Ishikawa (cell line): ENCODE measurements around the gene HTR3B.

Source experiments
- FOXM1 ChIP-seq: IDR thresholded peaks from 2 replicates; pipeline ENCODE4 v1.6.1; 2012; ENCODE audit warnings: low read depth, borderline replicate concordance
- RAD21 ChIP-seq: IDR thresholded peaks from 2 replicates; pipeline ENCODE4 v1.6.1; 2012; ENCODE audit warnings: low read depth
- TEAD4 ChIP-seq: IDR thresholded peaks from 2 replicates; pipeline ENCODE4 v1.6.1; 2012
- USF1 ChIP-seq: IDR thresholded peaks from 2 replicates; pipeline ENCODE4 v1.6.1; 2012
- YY1 ChIP-seq: IDR thresholded peaks from 2 replicates; pipeline ENCODE4 v1.6.1; 2012; ENCODE audit warnings: low read depth
- ZBTB7A ChIP-seq: IDR thresholded peaks from 2 replicates; pipeline ENCODE4 v1.6.1; 2012; ENCODE audit warnings: low read depth
- TF ChIP-seq, protein P1 (sequence below): IDR thresholded peaks from 2 replicates; pipeline ENCODE4 v1.6.1; 2012
- TF ChIP-seq, protein P2 (sequence below): IDR thresholded peaks from 2 replicates; pipeline ENCODE4 v1.6.1; 2012; ENCODE audit warnings: low read depth, mild to moderate bottlenecking

DNA sequence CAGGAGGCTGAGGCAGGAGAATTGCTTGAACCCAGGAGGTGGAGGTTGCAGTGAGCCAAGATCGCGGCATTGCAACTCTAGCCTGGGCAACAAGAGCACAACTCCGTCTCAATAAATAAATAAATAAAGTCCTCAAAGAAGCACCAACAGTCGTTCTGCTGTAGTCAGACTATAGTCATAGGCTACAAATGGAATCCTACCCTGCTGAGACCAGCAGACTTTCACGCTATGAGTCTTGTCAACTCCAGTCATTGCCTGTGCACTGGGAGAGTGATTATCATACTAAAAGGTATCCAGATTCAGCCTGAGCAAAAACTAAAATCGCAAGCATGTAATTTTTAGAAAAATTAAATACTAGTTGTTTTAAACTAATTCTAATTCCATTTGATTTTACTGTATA lies 48.8 kb upstream of the HTR3B start:
- TF ChIP-seq YY1 (no peak), RAD21 (no peak), ZBTB7A (no peak), TEAD4 (no peak), USF1 (no peak), FOXM1 (no peak)
- TF ChIP-seq, protein P1, sequence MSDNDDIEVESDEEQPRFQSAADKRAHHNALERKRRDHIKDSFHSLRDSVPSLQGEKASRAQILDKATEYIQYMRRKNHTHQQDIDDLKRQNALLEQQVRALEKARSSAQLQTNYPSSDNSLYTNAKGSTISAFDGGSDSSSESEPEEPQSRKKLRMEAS, result no peak
- TF ChIP-seq, protein P2, sequence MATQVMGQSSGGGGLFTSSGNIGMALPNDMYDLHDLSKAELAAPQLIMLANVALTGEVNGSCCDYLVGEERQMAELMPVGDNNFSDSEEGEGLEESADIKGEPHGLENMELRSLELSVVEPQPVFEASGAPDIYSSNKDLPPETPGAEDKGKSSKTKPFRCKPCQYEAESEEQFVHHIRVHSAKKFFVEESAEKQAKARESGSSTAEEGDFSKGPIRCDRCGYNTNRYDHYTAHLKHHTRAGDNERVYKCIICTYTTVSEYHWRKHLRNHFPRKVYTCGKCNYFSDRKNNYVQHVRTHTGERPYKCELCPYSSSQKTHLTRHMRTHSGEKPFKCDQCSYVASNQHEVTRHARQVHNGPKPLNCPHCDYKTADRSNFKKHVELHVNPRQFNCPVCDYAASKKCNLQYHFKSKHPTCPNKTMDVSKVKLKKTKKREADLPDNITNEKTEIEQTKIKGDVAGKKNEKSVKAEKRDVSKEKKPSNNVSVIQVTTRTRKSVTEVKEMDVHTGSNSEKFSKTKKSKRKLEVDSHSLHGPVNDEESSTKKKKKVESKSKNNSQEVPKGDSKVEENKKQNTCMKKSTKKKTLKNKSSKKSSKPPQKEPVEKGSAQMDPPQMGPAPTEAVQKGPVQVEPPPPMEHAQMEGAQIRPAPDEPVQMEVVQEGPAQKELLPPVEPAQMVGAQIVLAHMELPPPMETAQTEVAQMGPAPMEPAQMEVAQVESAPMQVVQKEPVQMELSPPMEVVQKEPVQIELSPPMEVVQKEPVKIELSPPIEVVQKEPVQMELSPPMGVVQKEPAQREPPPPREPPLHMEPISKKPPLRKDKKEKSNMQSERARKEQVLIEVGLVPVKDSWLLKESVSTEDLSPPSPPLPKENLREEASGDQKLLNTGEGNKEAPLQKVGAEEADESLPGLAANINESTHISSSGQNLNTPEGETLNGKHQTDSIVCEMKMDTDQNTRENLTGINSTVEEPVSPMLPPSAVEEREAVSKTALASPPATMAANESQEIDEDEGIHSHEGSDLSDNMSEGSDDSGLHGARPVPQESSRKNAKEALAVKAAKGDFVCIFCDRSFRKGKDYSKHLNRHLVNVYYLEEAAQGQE, result no peak
